ENCODE measurements around the gene ZNF385A. TPM values are rescaled to one million over a fixed set of nuclear protein-coding genes. Genes with fewer than 3 reads are reported as not detected.

ZNF385A gene
- total RNA-seq, 2 donors from 2014 or later = 3.1 to 7.3 TPM

DNA sequence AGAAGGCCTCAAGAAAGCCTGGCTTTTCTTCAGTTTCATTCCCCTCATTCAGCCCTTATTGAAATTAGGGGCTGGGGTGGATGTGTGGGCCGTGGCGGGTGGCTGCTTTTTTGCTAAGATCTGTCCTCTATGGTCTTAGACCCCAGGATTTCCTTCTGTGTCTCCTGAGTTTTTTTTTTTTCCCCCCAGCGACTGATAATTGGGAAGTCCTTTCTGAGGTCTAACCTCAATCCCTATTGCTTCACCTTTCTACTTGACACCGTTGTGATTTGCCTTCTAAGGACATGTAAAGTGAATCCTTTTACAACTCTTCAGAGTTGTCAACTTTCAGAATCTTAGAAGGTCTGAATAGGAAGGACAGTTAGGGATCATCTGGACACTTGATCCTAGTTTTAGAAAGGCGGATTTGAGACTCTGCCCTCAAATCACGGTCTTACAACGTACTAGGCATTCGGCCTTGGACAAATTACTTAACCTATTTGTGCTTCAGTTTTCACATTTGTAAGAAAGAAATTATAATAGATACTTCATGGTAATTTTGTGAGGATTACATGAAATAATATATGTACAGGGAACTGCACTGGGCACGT lies 24.7 kb downstream of the ZNF385A start:
- intact Hi-C loops (cut with DNase I) = loop anchor here (5.0 to 10.0 kb wide), 3 partner anchors 68 to 135 kb away; no protein-coding TSS in a partner anchor

DNA sequence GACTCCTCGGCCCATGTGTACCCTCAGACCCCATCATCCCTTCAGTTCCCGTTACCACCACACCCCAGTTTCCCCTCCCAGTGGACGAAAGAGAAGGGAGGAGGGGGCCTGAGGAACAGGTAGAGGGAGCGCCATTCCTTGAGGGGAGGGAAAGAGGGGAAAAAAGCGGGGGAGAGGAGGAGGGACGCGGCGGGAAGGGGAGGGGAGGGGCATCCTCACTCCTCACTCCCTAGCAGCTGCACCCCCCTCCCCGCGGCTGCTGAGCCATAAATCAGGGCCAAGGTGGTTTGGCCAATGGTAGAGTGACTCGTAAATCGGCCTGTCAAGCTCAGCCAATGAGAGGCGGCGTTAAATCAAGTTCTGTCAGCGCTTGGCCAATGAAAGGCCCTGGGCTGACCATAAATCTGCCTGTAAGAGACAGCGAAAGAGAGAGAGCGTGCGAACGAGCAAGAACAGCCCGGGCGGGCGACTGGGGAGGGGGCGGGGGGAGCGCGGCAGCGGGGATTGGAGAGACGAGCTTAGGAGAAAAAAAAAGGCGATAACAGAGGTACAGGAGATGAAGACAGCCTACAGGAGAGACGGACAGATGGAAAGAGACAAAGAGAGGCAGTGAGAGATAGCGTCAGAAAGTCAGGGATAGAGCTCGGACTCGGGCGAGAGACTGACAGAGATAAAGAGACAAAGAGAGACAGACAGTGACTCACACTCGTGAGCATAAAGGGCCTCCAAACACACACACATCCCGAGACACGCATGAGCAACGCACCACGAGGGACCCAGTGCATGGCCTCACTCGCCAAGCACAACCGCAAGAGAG lies 25.4 kb downstream of the ZNF385A start:
- H3K4me1 ChIP-seq = peaks cover 60% of the 10 kb centered on the region
- H3K9me3 ChIP-seq = no peaks in the 10 kb centered on the region
- peak overlapping the region; percentile 40 to 48 for H3K4me3 ChIP-seq
- H3K27me3 ChIP-seq = no peaks in the 10 kb centered on the region
- intact Hi-C loops (cut with DNase I) = no loop called here
- H3K27ac ChIP-seq = peak overlapping the region; percentile 76 to 84 (median 80)
- ATAC-seq (peak; percentile 97), DNase-seq (peak; percentile 96 to 99 (median 97))
- 1 to 2% methylated on average over 39 to 40 of the region's 40 CpGs for WGBS, 2 donors
- H3K36me3 ChIP-seq (replicated peaks in 1 of 2; ENCODE audit: insufficient read depth in 1 of 2, low read depth in 2 of 2) = no peaks in the 10 kb centered on the region
- peak in 2 of 3 donors; percentile 50 to 58 for TF ChIP-seq POLR2A (IDR thresholded peaks at IDR 0.05)
- TF ChIP-seq, protein P1, sequence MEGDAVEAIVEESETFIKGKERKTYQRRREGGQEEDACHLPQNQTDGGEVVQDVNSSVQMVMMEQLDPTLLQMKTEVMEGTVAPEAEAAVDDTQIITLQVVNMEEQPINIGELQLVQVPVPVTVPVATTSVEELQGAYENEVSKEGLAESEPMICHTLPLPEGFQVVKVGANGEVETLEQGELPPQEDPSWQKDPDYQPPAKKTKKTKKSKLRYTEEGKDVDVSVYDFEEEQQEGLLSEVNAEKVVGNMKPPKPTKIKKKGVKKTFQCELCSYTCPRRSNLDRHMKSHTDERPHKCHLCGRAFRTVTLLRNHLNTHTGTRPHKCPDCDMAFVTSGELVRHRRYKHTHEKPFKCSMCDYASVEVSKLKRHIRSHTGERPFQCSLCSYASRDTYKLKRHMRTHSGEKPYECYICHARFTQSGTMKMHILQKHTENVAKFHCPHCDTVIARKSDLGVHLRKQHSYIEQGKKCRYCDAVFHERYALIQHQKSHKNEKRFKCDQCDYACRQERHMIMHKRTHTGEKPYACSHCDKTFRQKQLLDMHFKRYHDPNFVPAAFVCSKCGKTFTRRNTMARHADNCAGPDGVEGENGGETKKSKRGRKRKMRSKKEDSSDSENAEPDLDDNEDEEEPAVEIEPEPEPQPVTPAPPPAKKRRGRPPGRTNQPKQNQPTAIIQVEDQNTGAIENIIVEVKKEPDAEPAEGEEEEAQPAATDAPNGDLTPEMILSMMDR (IDR thresholded peaks at IDR 0.05) = peak in 2 of 7 experiments; percentile 4 to 11

More for the DNA sequence above, 24.7 kb downstream of the ZNF385A start:
- Histone ChIP-seq H3K9me3 (no peaks in the 10 kb centered on the region), H3K27me3 (no peaks in the 10 kb centered on the region), H3K36me3 (replicated peaks in 1 of 2; ENCODE audit: insufficient read depth in 1 of 2, low read depth in 2 of 2) (no peaks in the 10 kb centered on the region), H3K27ac (peak overlapping the region; percentile 76 to 84 (median 80)), H3K4me1 (peaks cover 53% of the 10 kb centered on the region), H3K4me3 (no peak overlapping the region)
- WGBS, 2 donors = 31 to 34% methylated on average over 9 of the region's 9 CpGs
- TF ChIP-seq POLR2A (IDR thresholded peaks at IDR 0.05) = peak in 1 of 3 donors; percentile 6
- TF ChIP-seq, protein P1 (IDR thresholded peaks at IDR 0.05) = no peak
- DNase-seq (no peak), ATAC-seq (no peak)

DNA sequence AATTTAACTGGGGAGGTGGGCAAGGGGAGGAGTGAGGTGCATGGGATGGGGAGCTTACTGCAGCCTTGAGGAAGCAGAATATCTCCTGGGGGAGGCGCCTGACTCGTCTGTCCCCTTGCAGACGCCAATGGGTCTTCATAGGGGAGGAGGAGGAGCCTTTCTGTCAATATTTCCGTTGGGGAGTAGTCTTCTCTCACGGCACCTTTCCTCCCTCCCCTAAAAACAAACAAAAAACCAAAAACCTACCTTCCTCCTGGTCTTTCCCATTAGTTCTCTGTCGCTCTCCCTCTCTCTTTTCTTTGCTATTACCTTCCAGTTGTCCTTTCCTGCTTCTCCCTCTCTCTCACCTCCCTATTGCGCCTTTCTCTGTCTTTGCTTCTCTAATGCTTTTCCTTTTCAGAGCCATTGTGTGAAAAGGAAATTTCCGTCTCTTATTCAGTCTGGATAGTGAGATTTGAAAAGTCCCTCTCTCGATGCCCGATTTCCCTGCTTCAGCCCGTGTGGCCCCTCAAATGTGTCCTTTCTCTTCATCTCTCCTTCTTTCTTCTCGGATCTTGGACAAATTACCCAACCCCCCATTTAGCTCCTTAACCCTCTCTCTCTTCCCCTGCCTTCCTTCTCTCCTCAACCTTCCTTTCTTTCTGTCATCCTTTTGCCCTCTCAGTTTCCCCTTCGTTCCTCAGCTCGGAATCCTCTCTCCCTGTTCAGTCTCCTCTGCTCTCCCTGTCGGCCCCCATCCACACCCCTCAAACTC lies 26.2 kb downstream of the ZNF385A start:
- WGBS, 2 donors = 8% methylated on average over 15 of the region's 15 CpGs
- no peak for ATAC-seq

DNA sequence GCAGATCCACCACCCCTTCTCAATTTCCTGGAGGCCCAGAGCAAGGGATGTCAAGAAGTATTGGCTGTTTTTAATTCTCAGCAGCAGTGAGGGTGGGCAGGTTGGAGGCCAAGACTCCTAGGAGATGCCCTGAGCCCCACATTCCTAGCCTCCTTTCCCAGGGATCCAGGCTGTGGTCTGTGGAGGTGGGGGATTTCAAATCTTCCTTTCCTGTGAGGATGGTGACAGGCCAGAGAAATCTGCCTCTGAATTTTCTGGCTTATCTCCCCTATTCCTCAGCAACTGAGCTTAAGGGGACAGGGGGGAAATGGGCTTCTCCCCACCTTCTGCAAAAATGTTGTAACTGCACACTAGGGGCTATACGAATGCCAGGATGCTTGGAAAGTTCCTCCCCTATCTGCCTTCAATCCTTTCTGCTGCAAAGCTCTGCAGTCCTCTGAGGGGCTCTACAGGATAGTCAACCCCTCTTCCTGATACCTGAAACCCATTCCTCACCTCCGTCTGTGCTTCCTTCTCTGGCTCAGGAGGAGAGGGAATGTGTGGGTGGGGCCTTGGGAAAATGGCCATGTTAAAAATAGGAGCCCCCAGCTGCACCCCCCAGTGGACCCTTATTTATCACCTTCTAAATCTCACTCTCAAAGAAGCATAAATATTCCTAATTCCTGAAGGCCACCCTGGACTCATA lies 26.9 kb downstream of the ZNF385A start:
- DNase-seq (no peak), ATAC-seq (no peak)
- no peaks in the 10 kb centered on the region for H3K36me3 ChIP-seq (replicated peaks in 1 of 2; ENCODE audit: insufficient read depth in 1 of 2, low read depth in 2 of 2)
- peak overlapping the region in 3 of 4 donors; percentile 76 to 84 (median 81) for H3K27ac ChIP-seq
- WGBS, 2 donors = 60 to 67% methylated on average over 2 of the region's 2 CpGs
- no peak for TF ChIP-seq POLR2A (IDR thresholded peaks at IDR 0.05)
- TF ChIP-seq, protein P1 (IDR thresholded peaks at IDR 0.05) = no peak
- peaks cover 75% of the 10 kb centered on the region for H3K4me1 ChIP-seq
- intact Hi-C loops (cut with DNase I) = no loop called here
- no peak overlapping the region for H3K4me3 ChIP-seq
- H3K27me3 ChIP-seq = no peaks in the 10 kb centered on the region
- no peaks in the 10 kb centered on the region for H3K9me3 ChIP-seq

More for the DNA sequence above, 26.2 kb downstream of the ZNF385A start:
- peak overlapping the region; percentile 40 to 48 for H3K4me3 ChIP-seq
- no peaks in the 10 kb centered on the region for H3K9me3 ChIP-seq
- H3K27me3 ChIP-seq = no peaks in the 10 kb centered on the region
- peak overlapping the region; percentile 17 to 84 (median 78) for H3K27ac ChIP-seq
- intact Hi-C loops (cut with DNase I) = no loop called here
- no peak for TF ChIP-seq POLR2A (IDR thresholded peaks at IDR 0.05)
- TF ChIP-seq, protein P1 (IDR thresholded peaks at IDR 0.05) = no peak
- H3K4me1 ChIP-seq = peaks cover 68% of the 10 kb centered on the region
- no peaks in the 10 kb centered on the region for H3K36me3 ChIP-seq (replicated peaks in 1 of 2; ENCODE audit: insufficient read depth in 1 of 2, low read depth in 2 of 2)
- DNase-seq = no peak
